OCI-LY1 (cell line): ENCODE results near the gene TACR3.
"Not testable (repeated sequence)": the region's sequence is repeated elsewhere in the genome, so short reads cannot be mapped to it uniquely, and the experiment has no call there.

Experiments
- H2AFZ ChIP-seq: fragments of 200-600 bp; sonication (generic), shearing (Covaris generic); 2 replicates; pipeline ENCODE4 v1.6.0; 2014; ENCODE audit warnings: antibody characterized with exemption, mild to moderate bottlenecking, low read length
- H3F3A ChIP-seq: fragments of 200-600 bp; sonication (generic), shearing (Covaris generic); 2 replicates; pipeline ENCODE4 v1.6.0; 2014; ENCODE audit warnings: mild to moderate bottlenecking, antibody characterized with exemption, low read length, moderate library complexity; ENCODE audit not compliant: insufficient read depth
- H3K27ac ChIP-seq: fragments of 200-600 bp; sonication (generic); 2 replicates; pipeline ENCODE4 v1.5.1; 2014; ENCODE audit warnings: low read length, mixed run types, mild to moderate bottlenecking, low read depth; ENCODE audit not compliant: poor library complexity, severe bottlenecking
- H3K27me3 ChIP-seq: fragments of 200-600 bp; sonication (generic); 2 replicates; pipeline ENCODE4 v1.6.0; 2014; ENCODE audit warnings: antibody characterized with exemption, mild to moderate bottlenecking, low read length, moderate library complexity; ENCODE audit not compliant: insufficient read depth
- H3K36me3 ChIP-seq: fragments of 200-600 bp; sonication (generic); 2 replicates; pipeline ENCODE4 v1.6.1; 2014; ENCODE audit warnings: mild to moderate bottlenecking, antibody characterized with exemption, low read length, moderate library complexity, mixed read lengths; ENCODE audit not compliant: insufficient read depth
- H3K4me1 ChIP-seq: fragments of 200-600 bp; sonication (generic); 2 replicates; pipeline ENCODE4 v1.5.1; 2014; ENCODE audit warnings: mild to moderate bottlenecking, low read length, moderate library complexity; ENCODE audit not compliant: insufficient read depth, severe bottlenecking
- H3K4me2 ChIP-seq: fragments of 200-600 bp; sonication (generic), shearing (Covaris generic); 2 replicates; pipeline ENCODE4 v1.6.1; 2014; ENCODE audit warnings: low read length
- H3K4me3 ChIP-seq: fragments of 200-600 bp; sonication (generic); 2 replicates; pipeline ENCODE4 v1.5.1; 2014; ENCODE audit warnings: low read length, low read depth, mild to moderate bottlenecking, mixed read lengths; ENCODE audit not compliant: poor library complexity, severe bottlenecking
- H3K79me2 ChIP-seq: fragments of 200-600 bp; shearing (Covaris generic); 2 replicates; pipeline ENCODE4 v1.6.1; 2016; ENCODE audit warnings: mixed run types, low read length, mixed read lengths; ENCODE audit not compliant: insufficient read depth
- H3K9ac ChIP-seq: fragments of 200-600 bp; sonication (generic), shearing (Covaris generic); 2 replicates; pipeline ENCODE4 v1.6.1; 2014; ENCODE audit warnings: mild to moderate bottlenecking, low read length, mixed read lengths
- H3K9me2 ChIP-seq: fragments of 200-600 bp; sonication (generic), shearing (Covaris generic); 2 replicates; pipeline ENCODE4 v1.6.1; 2014; ENCODE audit warnings: low read depth, mild to moderate bottlenecking, low read length, mixed read lengths
- H3K9me3 ChIP-seq: fragments of 200-600 bp; shearing (Covaris generic); 2 replicates; pipeline ENCODE4 v1.6.1; 2014; ENCODE audit warnings: low read length, mixed read lengths
- H4K20me1 ChIP-seq: fragments of 200-600 bp; sonication (generic), shearing (Covaris generic); 2 replicates; pipeline ENCODE4 v1.6.0; 2016; ENCODE audit warnings: mild to moderate bottlenecking, low read length; ENCODE audit not compliant: insufficient read depth
- CTCF ChIP-seq: fragments of 200-600 bp; sonication (generic), shearing (Covaris generic); IDR thresholded peaks from 2 replicates; pipeline ENCODE4 v1.5.1; 2017; ENCODE audit warnings: mild to moderate bottlenecking, antibody characterized with exemption, low read length, moderate library complexity, mixed read lengths
- EZH2 ChIP-seq: fragments of 200-600 bp; sonication (generic), shearing (Covaris generic); IDR thresholded peaks from 2 replicates; pipeline ENCODE4 v1.8.0; 2017; ENCODE audit warnings: borderline replicate concordance, mixed run types, mild to moderate bottlenecking, antibody characterized with exemption, low read length, moderate library complexity, mixed read lengths

Gene TACR3

GRCh38 chr4:103754844-103755243 is 35.1 kb upstream of the TACR3 start:
- Histone ChIP-seq H3K79me2 (no peaks in the 10 kb centered on the region), H3K9me3 (no peaks in the 10 kb centered on the region), H3K4me2 (no peak overlapping the region), H3K9ac (no peak overlapping the region), H3K27ac (no peak overlapping the region), H3K9me2 (no peaks in the 10 kb centered on the region), H3K27me3 (no peaks in the 10 kb centered on the region), H2AFZ (no peak overlapping the region), H3F3A (no peaks in the 10 kb centered on the region), H4K20me1 (no peaks in the 10 kb centered on the region), H3K4me1 (no peaks in the 10 kb centered on the region), H3K36me3 (no peaks in the 10 kb centered on the region), H3K4me3 (no peak overlapping the region)
- TF ChIP-seq EZH2 (no peak), CTCF (no peak)

GRCh38 chr4:103753868-103754653 is 34.3 kb upstream of the TACR3 start:
- Histone ChIP-seq H4K20me1 (no peaks in the 10 kb centered on the region), H3K4me1 (no peaks in the 10 kb centered on the region), H3K79me2 (no peaks in the 10 kb centered on the region), H3K9me3 (no peaks in the 10 kb centered on the region), H3K9ac (no peak overlapping the region), H2AFZ (no peak overlapping the region), H3K9me2 (no peaks in the 10 kb centered on the region), H3K27ac (no peak overlapping the region), H3K36me3 (no peaks in the 10 kb centered on the region), H3F3A (no peaks in the 10 kb centered on the region), H3K4me3 (no peak overlapping the region), H3K27me3 (no peaks in the 10 kb centered on the region), H3K4me2 (no peak overlapping the region)
- no peak for TF ChIP-seq EZH2
- peak; percentile 18; the same call in 1 of the 2 replicates for TF ChIP-seq CTCF

GRCh38 chr4:103723150-103723549 is 3.4 kb upstream of the TACR3 start:
- not testable (repeated sequence) for H3K4me3 ChIP-seq, H3K9ac ChIP-seq, H3K79me2 ChIP-seq, H3K4me2 ChIP-seq, H3K4me1 ChIP-seq, H3K27ac ChIP-seq, H2AFZ ChIP-seq, H4K20me1 ChIP-seq, H3K36me3 ChIP-seq, H3K9me3 ChIP-seq, H3K27me3 ChIP-seq, H3K9me2 ChIP-seq, H3F3A ChIP-seq

GRCh38 chr4:103721251-103721650 is 1.5 kb upstream of the TACR3 start:
- Histone ChIP-seq H2AFZ (no peak overlapping the region), H3K4me1 (no peaks in the 10 kb centered on the region), H3K9me3 (no peaks in the 10 kb centered on the region), H3K9me2 (no peaks in the 10 kb centered on the region; the same call in 1 of the 2 replicates), H3K36me3 (no peaks in the 10 kb centered on the region), H3K4me2 (no peak overlapping the region), H3K4me3 (no peak overlapping the region), H4K20me1 (no peaks in the 10 kb centered on the region), H3K9ac (no peak overlapping the region), H3F3A (no peaks in the 10 kb centered on the region), H3K27me3 (no peaks in the 10 kb centered on the region), H3K79me2 (no peaks in the 10 kb centered on the region), H3K27ac (no peak overlapping the region)
- no peak for TF ChIP-seq CTCF
- TF ChIP-seq EZH2, result no peak
